Renal cortical epithelial cell (primary cell): ENCODE measurements around the gene GP1BA. TPM values are rescaled to one million over a fixed set of nuclear protein-coding genes. Genes with fewer than 3 reads are reported as not detected.

ENCODE experiments used
- DNase-seq: peaks from one replicate; pipeline ENCODE4 v3.0.0-alpha.2; 2011; ENCODE audit warnings: low read depth
- total RNA-seq: library from RNA; depleted of rRNA; stranded (reverse); fragments of >200 nt; gene quantifications from 2 replicates; pipeline ENCODE4 v1.2.3, GENCODE V29; 2014

Gene GP1BA
- total RNA-seq: not detected in 2 replicates

DNA sequence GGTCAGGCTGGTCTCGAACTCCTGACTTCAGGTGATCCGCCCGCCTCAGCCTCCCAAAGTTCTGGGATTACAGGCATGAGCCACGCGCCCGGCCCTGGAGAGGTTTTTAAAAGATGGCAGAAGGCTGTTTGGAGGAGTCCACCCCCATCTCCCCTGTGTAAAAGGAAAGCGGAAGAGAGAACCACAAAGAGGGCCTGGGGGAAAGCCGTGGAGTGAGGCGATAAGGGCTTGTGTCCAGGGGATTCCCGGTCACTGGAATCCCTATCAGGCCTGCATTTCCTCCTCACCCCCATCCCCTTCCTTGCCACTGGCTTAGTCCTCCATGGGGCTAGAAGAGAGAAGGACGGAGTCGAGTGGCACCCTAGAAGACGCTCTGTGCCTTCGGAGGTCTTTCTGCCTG is at the start of gene GP1BA:
Gene GP1BA, plus strand, starts transcription at position 315 of the 400 bp plus-strand sequence. CDS start 328 bp downstream, outside the sequence.
- no peak for DNase-seq

DNA sequence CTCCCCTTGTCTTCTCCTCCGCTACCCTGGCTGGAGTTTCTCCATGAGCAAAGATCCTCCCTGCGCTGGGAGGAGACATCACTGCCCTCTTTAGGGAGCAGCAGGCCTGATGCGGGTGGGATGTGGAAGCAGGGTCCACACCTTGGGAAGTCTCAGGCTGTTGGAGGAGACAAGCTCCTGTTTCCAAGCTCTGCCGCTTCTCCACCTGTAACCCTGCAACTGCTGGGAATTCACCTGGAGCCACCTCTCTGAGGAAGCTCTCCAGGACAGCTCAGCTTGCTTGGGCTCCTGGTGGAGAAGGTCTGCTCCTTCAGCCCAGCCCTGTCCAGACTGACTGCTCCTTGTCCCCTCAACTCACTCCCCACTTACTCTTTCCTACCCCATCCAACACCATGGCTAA is 47.6 kb upstream of the GP1BA start:
- DNase-seq: no peak

DNA sequence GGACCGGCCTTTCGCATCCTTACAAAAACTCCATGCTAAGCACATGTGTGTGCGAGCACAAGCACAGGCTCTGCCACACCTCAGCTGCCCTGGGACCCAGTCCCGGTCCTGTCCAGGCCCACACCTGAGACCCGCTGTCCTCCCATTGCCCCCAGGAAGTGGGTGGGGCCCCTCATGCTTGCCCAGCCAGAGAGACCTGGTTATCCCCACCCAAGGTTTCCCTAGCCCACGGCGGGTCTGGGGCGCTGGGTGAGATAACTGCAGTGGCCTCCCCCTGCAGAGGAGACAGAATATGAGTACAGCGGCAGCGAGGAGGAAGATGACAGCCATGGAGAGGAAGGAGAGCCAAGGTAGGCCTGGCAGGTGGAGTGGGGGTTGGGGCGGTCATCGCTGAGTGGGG is 45.2 kb upstream of the GP1BA start:
- DNase-seq: no peak

DNA sequence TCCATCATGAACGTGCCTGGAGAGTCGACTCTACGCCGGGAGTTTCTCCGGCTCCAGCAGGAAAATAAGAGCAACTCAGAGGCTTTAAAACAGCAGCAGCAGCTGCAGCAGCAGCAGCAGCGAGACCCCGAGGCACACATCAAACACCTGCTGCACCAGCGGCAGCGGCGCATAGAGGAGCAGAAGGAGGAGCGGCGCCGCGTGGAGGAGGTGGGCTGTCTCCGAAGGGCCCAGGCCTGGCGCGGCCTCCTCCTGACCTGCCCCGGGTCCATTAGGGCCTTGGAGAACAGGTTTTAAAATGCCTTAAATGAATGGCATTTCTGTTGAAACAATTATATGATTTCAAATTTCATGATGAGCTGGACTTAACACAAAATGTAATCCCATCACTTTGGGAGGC is 44.5 kb upstream of the GP1BA start:
- no peak for DNase-seq

DNA sequence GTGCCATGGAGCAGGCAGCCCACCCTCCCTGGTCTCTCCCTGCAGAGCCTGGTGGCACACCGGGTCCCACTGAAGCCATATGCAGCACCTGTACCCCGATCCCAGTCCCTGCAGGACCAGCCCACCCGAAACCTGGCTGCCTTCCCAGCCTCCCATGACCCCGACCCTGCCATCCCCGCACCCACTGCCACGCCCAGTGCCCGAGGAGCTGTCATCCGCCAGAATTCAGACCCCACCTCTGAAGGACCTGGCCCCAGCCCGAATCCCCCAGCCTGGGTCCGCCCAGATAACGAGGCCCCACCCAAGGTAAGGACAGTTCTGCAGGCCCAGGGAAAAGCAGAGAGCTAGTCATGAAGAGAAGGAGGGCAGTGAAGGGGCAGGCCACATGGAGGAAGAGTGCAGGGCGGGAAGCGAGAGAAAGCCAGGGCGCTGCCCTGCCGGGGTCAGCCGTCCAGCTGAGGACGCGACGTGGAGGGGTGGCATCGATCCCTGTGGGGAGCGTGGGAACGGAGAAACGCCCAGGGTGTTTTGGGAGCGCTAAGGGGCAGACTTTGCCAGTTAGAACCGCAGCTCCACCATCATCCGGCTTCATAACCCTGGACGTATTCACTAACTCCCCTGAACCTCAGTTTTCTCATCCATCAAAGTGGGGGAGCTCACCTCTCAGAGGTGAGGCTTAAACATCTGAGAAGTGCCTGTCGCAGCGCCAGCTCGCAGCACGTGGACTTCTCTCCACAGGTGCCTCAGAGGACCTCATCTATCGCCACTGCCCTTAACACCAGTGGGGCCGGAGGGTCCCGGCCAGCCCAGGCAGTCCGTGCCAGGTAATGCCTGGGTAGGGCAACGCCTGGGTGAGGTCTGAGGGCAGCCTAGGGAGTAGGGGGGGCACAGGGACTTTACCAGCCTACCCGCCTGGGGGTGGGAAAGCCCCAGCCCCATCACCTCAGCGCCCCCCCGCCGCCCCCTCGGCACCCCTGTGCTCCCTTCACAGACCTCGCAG is 40.4 kb upstream of the GP1BA start:
- no peak for DNase-seq

DNA sequence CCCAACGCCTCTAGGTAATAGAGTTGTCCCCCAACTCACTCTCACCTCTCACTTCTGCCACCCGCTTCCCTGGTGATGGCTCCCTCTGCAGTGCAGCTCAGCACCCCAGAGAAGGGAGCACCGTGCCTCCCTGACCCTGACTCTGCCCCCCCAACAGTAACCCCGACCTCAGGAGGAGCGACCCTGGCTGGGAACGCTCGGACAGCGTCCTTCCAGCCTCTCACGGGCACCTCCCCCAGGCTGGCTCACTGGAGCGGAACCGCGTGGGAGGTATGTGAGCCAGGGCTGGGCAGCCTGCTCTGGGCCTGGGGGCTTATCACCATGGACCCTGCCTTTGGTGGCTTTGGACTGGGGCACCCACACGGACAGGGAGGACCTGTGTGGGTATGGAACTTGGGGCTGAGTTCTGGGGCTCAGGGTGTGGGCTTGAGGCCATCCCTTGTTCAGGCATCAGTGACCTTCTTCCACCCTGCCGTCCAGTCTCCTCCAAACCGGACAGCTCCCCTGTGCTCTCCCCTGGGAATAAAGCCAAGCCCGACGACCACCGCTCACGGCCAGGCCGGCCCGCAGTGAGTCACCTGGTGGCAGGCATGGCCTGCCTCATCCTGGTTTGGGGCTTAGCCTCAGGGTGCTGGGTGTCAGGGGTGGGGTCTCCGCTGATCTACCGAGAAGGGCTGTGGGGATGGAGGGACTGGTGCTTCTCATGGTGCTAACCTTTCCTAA is 39.4 kb upstream of the GP1BA start:
- DNase-seq: no peak

DNA sequence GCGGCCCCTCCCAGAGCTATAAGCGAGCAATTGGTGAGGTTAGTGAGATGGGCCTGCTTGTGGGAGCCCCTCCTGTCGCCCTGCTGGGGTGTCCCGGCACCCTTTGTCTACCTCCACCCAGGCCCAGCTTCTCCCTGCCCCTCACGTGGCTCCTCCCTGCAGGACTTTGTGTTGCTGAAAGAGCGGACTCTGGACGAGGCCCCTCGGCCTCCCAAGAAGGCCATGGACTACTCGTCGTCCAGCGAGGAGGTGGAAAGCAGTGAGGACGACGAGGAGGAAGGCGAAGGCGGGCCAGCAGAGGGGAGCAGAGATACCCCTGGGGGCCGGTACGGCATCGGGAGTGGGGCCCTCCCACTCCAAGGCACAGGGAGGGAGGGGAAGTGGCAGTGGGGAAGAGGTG is 38.8 kb upstream of the GP1BA start:
- no peak for DNase-seq

DNA sequence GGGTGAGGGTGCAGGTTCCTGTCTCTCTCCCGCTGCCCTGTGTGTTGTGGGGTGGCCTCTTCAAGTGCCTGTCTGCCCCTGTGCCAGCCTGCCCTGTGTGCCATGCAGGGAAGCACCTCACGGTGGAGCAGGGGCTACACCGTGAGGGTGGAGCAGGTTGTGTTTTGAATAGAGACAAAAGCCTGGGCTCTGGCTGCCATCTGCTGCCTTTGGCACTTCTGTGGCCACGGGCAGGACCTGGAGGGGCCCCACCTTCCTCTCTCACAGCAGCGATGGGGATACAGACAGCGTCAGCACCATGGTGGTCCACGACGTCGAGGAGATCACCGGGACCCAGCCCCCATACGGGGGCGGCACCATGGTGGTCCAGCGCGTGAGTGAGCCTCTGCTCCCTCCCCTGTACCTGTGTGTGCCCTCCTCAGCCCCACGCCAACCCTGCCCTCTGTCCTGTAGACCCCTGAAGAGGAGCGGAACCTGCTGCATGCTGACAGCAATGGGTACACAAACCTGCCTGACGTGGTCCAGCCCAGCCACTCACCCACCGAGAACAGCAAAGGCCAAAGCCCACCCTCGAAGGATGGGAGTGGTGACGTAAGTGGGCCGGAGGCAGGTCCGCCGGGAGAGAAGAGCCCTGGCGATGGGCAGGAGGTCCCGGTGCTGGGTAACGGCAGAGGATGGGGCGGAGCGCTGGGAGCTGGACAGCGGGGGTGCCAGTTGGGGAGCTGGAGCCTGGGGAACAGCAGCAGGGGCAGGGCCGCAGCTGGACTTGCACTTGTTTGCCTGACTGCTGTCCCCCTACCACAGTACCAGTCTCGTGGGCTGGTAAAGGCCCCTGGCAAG is 38.1 kb upstream of the GP1BA start:
- DNase-seq: no peak

DNA sequence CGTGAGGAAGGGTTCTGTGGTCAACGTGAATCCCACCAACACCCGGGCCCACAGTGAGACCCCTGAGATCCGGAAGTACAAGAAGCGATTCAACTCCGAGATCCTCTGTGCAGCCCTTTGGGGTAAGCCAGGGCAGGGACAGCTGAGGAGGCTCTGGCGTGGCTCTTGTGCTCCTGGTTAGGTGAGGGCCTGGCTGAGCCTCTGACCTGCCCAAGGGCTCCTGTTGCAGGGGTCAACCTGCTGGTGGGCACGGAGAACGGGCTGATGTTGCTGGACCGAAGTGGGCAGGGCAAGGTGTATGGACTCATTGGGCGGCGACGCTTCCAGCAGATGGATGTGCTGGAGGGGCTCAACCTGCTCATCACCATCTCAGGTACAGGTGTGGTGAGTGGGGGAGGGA is 37.0 kb upstream of the GP1BA start:
- DNase-seq: no peak

DNA sequence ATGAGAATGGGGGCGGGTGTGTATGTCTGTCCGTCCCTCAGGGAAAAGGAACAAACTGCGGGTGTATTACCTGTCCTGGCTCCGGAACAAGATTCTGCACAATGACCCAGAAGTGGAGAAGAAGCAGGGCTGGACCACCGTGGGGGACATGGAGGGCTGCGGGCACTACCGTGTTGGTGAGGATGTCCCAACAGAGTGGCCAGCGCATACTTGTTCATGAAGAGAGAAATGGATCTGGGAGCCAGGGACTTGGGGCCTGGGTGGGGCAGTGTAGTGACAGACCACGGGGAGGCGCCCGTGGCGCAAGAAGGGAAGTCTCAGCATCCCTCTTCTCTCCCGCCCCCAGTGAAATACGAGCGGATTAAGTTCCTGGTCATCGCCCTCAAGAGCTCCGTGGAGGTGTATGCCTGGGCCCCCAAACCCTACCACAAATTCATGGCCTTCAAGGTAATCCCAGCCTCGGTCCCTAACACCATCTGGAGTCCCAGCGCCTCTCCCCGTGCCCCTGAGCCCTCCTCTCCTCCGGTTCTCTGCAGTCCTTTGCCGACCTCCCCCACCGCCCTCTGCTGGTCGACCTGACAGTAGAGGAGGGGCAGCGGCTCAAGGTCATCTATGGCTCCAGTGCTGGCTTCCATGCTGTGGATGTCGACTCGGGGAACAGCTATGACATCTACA is 36.3 kb upstream of the GP1BA start:
- DNase-seq: no peak

DNA sequence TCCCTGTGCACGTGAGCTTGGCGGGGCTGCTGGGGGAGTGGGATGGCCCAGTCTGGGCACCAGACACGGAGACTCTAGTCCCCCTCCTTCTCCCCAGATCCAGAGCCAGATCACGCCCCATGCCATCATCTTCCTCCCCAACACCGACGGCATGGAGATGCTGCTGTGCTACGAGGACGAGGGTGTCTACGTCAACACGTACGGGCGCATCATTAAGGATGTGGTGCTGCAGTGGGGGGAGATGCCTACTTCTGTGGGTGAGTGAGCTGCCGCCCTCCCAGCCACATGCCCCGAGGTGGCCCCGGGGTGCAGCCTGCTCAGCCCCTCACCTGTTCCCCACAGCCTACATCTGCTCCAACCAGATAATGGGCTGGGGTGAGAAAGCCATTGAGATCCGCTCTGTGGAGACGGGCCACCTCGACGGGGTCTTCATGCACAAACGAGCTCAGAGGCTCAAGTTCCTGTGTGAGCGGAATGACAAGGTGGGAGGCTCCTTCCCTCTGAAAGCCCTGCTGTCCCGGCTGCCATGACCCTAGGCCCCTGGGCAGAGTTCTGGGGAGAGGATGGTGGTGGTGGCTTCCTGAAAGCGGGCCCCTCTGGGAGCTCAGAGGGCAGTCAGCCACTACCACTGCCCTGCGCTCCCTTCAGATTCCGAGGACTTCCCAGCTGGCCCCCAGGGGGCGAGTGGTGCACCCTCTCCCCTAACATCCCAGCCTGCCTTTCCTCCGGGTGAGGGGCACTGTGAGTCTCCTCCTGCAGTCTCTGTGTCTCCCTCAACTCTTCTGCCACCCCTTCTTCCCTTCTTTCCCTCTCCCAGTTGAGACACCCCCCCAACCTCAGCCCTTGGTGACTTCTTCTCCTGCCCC is 35.5 kb upstream of the GP1BA start:
- no peak for DNase-seq

DNA sequence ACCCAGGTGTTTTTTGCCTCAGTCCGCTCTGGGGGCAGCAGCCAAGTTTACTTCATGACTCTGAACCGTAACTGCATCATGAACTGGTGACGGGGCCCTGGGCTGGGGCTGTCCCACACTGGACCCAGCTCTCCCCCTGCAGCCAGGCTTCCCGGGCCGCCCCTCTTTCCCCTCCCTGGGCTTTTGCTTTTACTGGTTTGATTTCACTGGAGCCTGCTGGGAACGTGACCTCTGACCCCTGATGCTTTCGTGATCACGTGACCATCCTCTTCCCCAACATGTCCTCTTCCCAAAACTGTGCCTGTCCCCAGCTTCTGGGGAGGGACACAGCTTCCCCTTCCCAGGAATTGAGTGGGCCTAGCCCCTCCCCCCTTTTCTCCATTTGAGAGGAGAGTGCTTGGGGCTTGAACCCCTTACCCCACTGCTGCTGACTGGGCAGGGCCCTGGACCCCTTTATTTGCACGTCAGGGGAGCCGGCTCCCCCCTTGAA is 34.8 kb upstream of the GP1BA start:
- DNase-seq: no peak

DNA sequence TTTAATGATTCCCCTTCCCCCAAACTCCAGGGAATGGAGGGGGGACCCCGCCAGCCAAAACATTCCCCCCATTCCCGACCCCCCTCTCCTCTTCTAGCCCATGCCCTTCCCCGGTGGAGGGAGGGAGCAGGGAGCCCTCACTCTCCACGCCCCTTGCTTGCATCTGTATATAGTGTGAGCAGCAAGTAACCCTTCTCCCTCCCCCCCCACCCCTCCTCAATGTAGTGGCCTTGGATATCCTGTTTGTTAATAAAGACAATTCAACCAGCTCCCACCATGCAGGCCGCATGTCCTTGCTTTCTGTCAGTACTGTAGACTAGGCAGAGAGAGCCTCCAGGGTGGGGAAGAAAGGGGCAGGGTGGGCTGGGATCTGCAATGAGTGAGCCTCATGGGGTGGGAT is 34.3 kb upstream of the GP1BA start:
- no peak for DNase-seq

DNA sequence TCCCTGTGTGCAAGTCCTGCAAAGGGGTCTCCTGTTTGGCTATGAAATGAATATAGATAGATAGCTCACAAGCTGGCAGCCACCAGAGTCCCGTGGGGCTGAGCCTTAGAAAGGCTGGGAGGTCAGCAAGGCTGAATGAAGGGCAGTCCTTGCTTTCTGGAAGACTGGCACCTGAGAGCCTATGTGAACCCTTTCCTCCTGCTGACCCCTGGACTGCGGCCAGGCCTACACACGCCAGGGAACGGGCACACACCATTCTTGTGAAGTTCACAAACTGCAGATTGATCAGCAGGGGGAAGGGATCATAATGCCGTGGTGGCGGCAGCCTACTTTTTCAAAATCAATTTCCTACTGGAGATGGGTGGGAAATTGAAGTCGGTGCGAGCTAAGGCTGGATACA is 33.7 kb upstream of the GP1BA start:
- no peak for DNase-seq

DNA sequence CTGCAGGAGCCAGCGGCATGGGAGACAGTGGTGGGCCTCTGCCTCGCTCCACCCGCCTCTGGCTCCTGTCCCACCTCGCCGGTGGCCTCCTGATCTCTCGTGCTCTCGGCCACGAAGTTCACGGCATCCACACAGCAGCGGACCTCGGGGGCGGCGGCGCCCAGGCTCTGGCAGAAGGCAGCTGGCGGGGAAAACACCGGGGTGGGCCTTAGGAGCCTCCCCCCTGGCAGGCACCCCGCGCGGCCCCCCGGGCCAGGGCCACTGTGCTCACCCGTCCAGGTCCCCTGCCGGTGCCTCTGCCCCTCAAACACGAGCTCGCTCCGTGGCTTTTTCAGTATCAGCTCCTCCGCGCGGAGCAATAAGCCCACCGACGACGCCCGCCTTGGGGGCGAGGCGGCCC is 33.1 kb upstream of the GP1BA start:
- DNase-seq: no peak

DNA sequence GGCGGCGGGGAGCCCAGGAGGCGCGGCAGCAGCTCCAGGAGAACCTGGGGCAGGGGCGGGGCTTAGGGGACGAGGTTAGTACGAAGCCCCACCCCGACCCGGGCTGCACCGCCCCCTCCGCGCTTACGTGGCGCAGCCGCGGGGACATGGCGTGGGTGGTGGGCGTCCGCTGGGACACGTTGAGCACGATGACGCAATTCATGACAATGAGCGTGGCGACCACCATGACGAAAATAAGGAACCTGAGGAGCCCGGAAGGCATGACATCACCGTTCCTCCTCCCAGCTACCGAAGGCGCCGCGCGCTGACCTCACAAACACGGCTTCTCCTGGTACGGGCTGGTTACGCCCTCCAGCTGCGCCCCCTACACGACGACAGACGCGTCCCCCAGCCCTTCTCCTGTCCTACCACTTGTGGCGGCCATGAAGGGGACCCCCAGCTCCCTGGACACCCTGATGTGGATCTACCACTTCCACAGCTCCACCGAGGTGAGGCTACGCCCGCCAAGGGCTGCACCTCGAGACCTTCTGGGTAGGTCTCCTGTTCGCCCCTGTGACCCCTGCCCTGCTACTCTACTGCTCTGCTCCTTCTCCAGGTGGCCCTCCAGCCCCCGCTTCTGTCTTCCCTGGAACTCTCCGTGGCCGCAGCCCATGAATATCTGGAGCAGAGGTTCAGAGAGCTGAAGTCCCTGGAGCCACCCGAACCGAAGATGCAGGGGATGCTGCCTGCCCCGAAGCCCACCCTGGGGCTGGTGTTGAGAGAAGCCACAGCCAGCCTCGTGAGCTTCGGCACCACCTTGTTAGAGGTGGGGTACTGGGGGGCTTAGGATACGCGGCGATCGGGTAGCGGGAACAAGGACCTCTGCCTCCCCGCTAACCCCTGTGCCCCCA is 32.5 kb upstream of the GP1BA start, which contains the start of gene C17orf107:
Gene C17orf107, plus strand, starts transcription at position 196 of the 890 bp plus-strand sequence. Its CDS starts 227 bp downstream, at position 423.
- peak; percentile 53 for DNase-seq

DNA sequence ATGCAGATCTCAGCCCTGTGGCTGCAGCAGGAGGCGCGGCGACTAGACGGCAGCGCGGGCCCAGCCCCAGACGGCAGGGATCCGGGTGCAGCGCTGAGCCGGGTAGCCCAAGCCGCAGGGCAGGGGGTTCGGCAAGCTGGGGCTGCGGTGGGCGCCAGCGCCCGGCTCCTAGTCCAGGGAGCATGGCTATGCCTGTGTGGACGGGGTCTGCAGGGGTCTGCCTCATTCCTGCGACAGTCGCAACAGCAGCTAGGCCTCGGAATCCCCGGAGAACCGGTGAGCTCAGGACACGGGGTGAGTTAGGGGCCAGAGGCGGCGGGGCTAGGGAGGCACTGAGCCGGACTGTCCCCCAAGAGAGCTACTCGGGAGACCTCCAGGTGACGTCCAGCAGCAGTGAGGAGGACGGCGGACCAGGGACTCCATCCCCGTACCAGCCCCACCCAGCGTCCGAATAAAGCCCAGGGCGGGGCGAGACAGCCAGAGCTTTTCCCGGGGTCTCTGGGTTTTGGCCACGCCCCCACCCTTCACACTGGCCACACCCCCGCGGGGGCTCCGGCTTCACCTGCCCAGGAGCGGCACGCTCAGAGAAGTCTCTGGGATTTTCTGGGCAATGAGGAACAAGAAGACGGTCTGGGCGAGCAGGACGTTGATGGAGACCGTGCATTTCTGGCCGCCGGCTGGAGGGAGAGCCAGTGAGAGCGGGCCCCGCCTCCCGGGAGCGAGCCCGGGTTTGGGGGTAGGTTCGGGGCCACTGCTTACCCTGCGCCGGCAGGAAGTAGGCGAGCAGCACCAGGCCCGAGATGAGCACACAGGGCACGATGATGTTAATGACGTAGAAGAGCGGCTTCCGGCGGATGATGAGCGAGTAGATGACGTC is 31.6 kb upstream of the GP1BA start:
- DNase-seq: no peak

DNA sequence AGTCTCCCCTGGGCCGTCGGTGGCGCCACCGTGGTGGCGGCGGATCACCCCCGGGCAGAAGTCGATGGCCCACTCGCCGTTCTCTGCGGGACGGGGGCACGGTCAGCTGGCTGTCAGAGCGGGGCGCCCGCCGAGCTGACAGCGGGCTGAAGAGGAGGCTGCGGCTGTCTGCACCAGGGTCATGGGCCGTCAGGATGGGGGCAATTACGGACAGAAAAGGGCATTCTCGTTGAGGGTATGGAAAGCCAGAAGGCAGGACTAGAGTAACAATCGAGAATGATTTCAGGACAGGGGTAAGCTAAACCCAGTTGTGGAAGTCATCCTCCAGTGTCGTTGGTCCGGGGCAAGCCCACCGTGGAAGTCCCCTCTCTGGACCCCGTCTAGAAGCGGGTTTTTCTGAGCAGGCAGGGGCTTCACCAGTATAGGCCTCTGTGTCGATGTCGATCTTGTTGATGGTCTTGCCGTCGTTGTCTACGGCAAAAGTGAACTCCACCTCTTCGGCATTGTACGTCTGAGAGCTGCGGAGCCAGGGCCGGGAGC is 30.9 kb upstream of the GP1BA start:
- no peak for DNase-seq
